HepG2 (cell line): ENCODE results near the gene NPPC. TPM values are rescaled to one million over a fixed set of nuclear protein-coding genes. Genes with fewer than 3 reads are reported as not detected.

Experiments
- BORCS8-MEF2B ChIP-seq: sonication (generic); formaldehyde crosslinking; IDR thresholded peaks from 2 replicates; pipeline ENCODE4 v1.8.0; 2022; ENCODE audit warnings: mild to moderate bottlenecking, missing genetic modification reagents
- PLRG1 ChIP-seq: fragments of 450-650 bp; conservative IDR thresholded peaks from 2 replicates; pipeline ENCODE4 v1.6.1; 2016
- ZBTB7B ChIP-seq: sonication (generic); formaldehyde crosslinking; IDR thresholded peaks from 2 replicates; pipeline ENCODE4 v1.4.0; 2020; ENCODE audit warnings: missing genetic modification reagents
- ZC3H13 ChIP-seq: sonication (generic); formaldehyde crosslinking; IDR thresholded peaks from 2 replicates; pipeline ENCODE4 v1.8.1; 2023; ENCODE audit warnings: mild to moderate bottlenecking, missing genetic modification reagents, moderate library complexity
- ZNF317 ChIP-seq: sonication (generic); formaldehyde crosslinking; IDR thresholded peaks from 2 replicates; pipeline ENCODE4 v1.5.0; 2020; ENCODE audit warnings: mild to moderate bottlenecking, missing genetic modification reagents
- ZNF674 ChIP-seq: sonication (generic); formaldehyde crosslinking; IDR thresholded peaks from 2 replicates; pipeline ENCODE4 v1.5.0; 2020; ENCODE audit warnings: low read depth, mild to moderate bottlenecking, missing genetic modification reagents
- ZNF724P ChIP-seq: sonication (generic); formaldehyde crosslinking; IDR thresholded peaks from 2 replicates; pipeline ENCODE4 v1.8.0; 2022; ENCODE audit warnings: missing genetic modification reagents, borderline replicate concordance
- ZNF790 ChIP-seq: sonication (generic); formaldehyde crosslinking; IDR thresholded peaks from 2 replicates; pipeline ENCODE4 v1.8.0; 2022; ENCODE audit warnings: missing genetic modification reagents, mild to moderate bottlenecking, borderline replicate concordance
- polyA plus RNA-seq, 8 experiments: library from polyadenylated mRNA; depleted of rRNA in 3 of 8; stranded (reverse) in 7 of 8; unstranded in 1 of 8; fragments of >200 nt; fragmentation: Illumina TruSeq in 4 of 8; extraction: Trizol in 4 of 8; gene quantifications; 2 replicates each; pipeline versions ENCODE4 v1.2.1 to v1.2.3, GENCODE V29; 2011 to 2016; ENCODE audit warnings: low read depth in 4 of 8, missing spikeins in 1 of 8, mixed read lengths in 1 of 8; ENCODE audit not compliant: insufficient read depth in 1 of 8
- total RNA-seq, 5 experiments: library from RNA; depleted of rRNA; stranded (reverse); fragments of >200 nt; fragmentation: Illumina TruSeq; extraction: Trizol; gene quantifications; 2 replicates each; pipeline ENCODE4 v1.2.3, GENCODE V29; 2016; ENCODE audit warnings: low read depth in 1 of 5
- TF ChIP-seq, protein P1 (sequence below): sonication (generic); formaldehyde crosslinking; IDR thresholded peaks from 2 replicates; pipeline ENCODE4 v1.8.0; 2022; ENCODE audit warnings: low read depth, missing genetic modification reagents
- TF ChIP-seq, protein P2 (sequence below): sonication (generic); formaldehyde crosslinking; IDR thresholded peaks from 2 replicates; pipeline ENCODE4 v1.9.0; 2022; ENCODE audit warnings: missing genetic modification reagents, mild to moderate bottlenecking, borderline replicate concordance
- TF ChIP-seq, protein P3 (sequence below): sonication (generic); formaldehyde crosslinking; IDR thresholded peaks from 2 replicates; pipeline ENCODE4 v1.9.0; 2021; ENCODE audit warnings: missing genetic modification reagents, borderline replicate concordance
- TF ChIP-seq, protein P4 (sequence below), 2 experiments: sonication (generic) in 1 of 2; formaldehyde crosslinking in 1 of 2; IDR thresholded peaks; 2 replicates each; pipeline versions ENCODE4 v1.5.1 to v1.6.1; 2011 to 2020; ENCODE audit warnings: borderline replicate concordance in 1 of 2, low read depth in 1 of 2, low read length in 1 of 2, mild to moderate bottlenecking in 1 of 2, missing genetic modification reagents in 1 of 2, moderate library complexity in 1 of 2
- TF ChIP-seq, protein P5 (sequence below): sonication (generic); formaldehyde crosslinking; IDR thresholded peaks from 2 replicates; pipeline ENCODE4 v1.8.0; 2022; ENCODE audit warnings: mild to moderate bottlenecking, missing genetic modification reagents, moderate library complexity
- TF ChIP-seq, protein P6 (sequence below): sonication (generic); formaldehyde crosslinking; IDR thresholded peaks from 2 replicates; pipeline ENCODE4 v1.5.0; 2020; ENCODE audit warnings: missing genetic modification reagents
- TF ChIP-seq, protein P7 (sequence below): sonication (generic); formaldehyde crosslinking; IDR thresholded peaks from 2 replicates; pipeline ENCODE4 v1.8.1; 2023; ENCODE audit warnings: missing genetic modification reagents, inconsistent platforms, borderline replicate concordance

NPPC gene
- total and polyA plus RNA-seq, 2 of the 13 experiments (the other 11 are each of a cell fraction or from before 2014, with no cell fraction given), result 0.11 TPM; not detected in 1

DNA sequence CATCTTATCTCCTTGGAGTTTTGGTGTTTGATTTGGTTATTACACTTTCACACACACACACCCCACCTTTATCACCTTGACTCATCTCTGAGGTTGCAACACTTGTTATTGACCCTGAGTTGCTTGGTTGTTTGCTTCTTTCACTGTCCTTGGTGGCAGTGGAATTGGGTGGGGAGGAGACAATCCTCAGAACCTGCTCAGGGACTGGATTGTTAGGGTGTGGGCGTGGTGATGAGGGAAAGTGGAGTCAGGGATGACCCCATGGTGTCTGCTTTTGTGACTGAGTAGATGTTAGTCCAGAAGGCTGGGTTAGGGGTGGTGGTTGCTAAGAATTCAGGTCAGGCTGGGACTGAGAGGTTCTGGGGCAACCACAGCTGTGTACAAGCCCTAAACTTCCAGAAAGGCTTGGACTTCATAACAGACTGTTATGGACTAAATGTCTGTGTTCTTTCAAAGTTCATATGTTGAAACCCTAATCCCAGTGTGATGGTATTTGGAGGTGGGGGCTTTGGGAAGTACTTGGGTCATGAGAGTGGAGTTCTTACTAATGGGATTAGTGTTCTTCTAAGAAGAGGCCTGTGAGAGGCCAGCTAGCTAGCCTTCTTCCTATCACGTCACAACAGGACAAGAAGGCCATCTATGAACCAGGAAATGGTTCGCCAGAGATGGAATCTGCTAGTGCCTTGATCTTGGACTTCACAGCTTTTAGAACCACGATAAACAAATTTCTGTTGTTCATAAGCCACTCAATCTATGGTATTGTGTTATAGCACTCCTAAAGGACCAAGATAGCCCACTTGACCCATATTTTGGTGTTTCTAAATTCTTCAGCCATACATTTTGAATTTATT, 31.9 kb upstream of the NPPC start (continued):
- TF ChIP-seq, protein P1, sequence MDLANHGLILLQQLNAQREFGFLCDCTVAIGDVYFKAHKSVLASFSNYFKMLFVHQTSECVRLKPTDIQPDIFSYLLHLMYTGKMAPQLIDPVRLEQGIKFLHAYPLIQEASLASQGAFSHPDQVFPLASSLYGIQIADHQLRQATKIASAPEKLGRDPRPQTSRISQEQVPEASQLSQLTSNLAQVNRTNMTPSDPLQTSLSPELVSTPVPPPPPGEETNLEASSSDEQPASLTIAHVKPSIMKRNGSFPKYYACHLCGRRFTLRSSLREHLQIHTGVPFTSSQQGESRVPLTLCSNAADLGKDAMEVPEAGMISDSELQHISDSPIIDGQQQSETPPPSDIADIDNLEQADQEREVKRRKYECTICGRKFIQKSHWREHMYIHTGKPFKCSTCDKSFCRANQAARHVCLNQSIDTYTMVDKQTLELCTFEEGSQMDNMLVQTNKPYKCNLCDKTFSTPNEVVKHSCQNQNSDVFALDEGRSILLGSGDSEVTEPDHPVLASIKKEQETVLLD (CRISPR knock-in tag), result no peak
- TF ChIP-seq, protein P2, sequence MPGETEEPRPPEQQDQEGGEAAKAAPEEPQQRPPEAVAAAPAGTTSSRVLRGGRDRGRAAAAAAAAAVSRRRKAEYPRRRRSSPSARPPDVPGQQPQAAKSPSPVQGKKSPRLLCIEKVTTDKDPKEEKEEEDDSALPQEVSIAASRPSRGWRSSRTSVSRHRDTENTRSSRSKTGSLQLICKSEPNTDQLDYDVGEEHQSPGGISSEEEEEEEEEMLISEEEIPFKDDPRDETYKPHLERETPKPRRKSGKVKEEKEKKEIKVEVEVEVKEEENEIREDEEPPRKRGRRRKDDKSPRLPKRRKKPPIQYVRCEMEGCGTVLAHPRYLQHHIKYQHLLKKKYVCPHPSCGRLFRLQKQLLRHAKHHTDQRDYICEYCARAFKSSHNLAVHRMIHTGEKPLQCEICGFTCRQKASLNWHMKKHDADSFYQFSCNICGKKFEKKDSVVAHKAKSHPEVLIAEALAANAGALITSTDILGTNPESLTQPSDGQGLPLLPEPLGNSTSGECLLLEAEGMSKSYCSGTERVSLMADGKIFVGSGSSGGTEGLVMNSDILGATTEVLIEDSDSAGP, result no peak
- TF ChIP-seq, protein P3, sequence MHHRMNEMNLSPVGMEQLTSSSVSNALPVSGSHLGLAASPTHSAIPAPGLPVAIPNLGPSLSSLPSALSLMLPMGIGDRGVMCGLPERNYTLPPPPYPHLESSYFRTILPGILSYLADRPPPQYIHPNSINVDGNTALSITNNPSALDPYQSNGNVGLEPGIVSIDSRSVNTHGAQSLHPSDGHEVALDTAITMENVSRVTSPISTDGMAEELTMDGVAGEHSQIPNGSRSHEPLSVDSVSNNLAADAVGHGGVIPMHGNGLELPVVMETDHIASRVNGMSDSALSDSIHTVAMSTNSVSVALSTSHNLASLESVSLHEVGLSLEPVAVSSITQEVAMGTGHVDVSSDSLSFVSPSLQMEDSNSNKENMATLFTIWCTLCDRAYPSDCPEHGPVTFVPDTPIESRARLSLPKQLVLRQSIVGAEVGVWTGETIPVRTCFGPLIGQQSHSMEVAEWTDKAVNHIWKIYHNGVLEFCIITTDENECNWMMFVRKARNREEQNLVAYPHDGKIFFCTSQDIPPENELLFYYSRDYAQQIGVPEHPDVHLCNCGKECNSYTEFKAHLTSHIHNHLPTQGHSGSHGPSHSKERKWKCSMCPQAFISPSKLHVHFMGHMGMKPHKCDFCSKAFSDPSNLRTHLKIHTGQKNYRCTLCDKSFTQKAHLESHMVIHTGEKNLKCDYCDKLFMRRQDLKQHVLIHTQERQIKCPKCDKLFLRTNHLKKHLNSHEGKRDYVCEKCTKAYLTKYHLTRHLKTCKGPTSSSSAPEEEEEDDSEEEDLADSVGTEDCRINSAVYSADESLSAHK (CRISPR knock-in tag), result no peak
- TF ChIP-seq, protein P4, sequence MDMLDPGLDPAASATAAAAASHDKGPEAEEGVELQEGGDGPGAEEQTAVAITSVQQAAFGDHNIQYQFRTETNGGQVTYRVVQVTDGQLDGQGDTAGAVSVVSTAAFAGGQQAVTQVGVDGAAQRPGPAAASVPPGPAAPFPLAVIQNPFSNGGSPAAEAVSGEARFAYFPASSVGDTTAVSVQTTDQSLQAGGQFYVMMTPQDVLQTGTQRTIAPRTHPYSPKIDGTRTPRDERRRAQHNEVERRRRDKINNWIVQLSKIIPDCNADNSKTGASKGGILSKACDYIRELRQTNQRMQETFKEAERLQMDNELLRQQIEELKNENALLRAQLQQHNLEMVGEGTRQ (IDR thresholded peaks at IDR 0.05; ENCODE audit: low read depth, low read length), result no peak
- TF ChIP-seq, protein P4 (CRISPR knock-in tag; IDR thresholded peaks at IDR 0.05; ENCODE audit: borderline replicate concordance), result no peak
- TF ChIP-seq BORCS8-MEF2B (CRISPR knock-in tag) (peak; percentile 64; the same call in 1 of the 2 replicates), ZNF724P (CRISPR knock-in tag) (no peak), ZC3H13 (no peak), ZNF790 (CRISPR knock-in tag) (no peak), ZBTB7B (no peak), PLRG1 (no peak), ZNF674 (CRISPR knock-in tag) (no peak), ZNF317 (no peak)
- TF ChIP-seq, protein P5, sequence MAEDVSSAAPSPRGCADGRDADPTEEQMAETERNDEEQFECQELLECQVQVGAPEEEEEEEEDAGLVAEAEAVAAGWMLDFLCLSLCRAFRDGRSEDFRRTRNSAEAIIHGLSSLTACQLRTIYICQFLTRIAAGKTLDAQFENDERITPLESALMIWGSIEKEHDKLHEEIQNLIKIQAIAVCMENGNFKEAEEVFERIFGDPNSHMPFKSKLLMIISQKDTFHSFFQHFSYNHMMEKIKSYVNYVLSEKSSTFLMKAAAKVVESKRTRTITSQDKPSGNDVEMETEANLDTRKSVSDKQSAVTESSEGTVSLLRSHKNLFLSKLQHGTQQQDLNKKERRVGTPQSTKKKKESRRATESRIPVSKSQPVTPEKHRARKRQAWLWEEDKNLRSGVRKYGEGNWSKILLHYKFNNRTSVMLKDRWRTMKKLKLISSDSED, result no peak
- TF ChIP-seq, protein P6, sequence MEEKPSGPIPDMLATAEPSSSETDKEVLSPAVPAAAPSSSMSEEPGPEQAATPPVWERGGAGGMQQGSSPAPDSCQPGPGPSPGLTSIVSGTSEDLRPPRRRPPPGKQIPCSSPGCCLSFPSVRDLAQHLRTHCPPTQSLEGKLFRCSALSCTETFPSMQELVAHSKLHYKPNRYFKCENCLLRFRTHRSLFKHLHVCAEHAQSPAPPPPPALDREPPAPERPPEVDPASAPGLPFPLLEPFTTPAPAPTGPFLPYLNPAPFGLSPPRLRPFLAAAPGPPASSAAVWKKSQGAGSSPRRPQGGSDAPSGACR (CRISPR knock-in tag), result no peak
- TF ChIP-seq, protein P7, sequence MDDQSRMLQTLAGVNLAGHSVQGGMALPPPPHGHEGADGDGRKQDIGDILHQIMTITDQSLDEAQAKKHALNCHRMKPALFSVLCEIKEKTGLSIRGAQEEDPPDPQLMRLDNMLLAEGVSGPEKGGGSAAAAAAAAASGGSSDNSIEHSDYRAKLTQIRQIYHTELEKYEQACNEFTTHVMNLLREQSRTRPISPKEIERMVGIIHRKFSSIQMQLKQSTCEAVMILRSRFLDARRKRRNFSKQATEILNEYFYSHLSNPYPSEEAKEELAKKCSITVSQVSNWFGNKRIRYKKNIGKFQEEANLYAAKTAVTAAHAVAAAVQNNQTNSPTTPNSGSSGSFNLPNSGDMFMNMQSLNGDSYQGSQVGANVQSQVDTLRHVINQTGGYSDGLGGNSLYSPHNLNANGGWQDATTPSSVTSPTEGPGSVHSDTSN (CRISPR knock-in tag), result no peak
